HUES48 (cell line): ENCODE data around the gene ASPSCR1.

ENCODE experiments used
- H3K27ac ChIP-seq: one replicate; pipeline ENCODE4 v1.7.0; 2013; ENCODE audit warnings: low read depth, low read length, inconsistent platforms
- H3K27me3 ChIP-seq: 2 replicates; pipeline ENCODE4 v1.6.1; 2013; ENCODE audit warnings: mild to moderate bottlenecking, low read length; ENCODE audit not compliant: control insufficient read depth, insufficient read depth
- H3K36me3 ChIP-seq: 2 replicates; pipeline ENCODE4 v1.6.1; 2013; ENCODE audit warnings: low read length; ENCODE audit not compliant: control insufficient read depth, insufficient read depth
- H3K4me1 ChIP-seq: 2 replicates; pipeline ENCODE4 v1.6.1; 2013; ENCODE audit warnings: mild to moderate bottlenecking, low read length; ENCODE audit not compliant: control insufficient read depth, insufficient read depth
- H3K4me3 ChIP-seq: 2 replicates; pipeline ENCODE4 v1.5.1; 2013; ENCODE audit warnings: mild to moderate bottlenecking, low read depth, low read length
- H3K9ac ChIP-seq: 2 replicates; pipeline ENCODE4 v1.6.1; 2013; ENCODE audit warnings: mild to moderate bottlenecking, low read depth, low read length, moderate library complexity
- H3K9me3 ChIP-seq: 2 replicates; pipeline ENCODE4 v1.6.1; 2013; ENCODE audit warnings: low read length; ENCODE audit not compliant: control insufficient read depth, insufficient read depth

ASPSCR1 gene

GRCh38 chr17:82060614-82061013 is 83.2 kb downstream of the ASPSCR1 start:
- Histone ChIP-seq H3K27me3 (no peaks in the 10 kb centered on the region), H3K36me3 (peaks cover 84% of the 10 kb centered on the region), H3K4me1 (no peaks in the 10 kb centered on the region), H3K27ac (no peak overlapping the region), H3K9ac (no peak overlapping the region), H3K9me3 (no peaks in the 10 kb centered on the region), H3K4me3 (no peak overlapping the region)

DNA sequence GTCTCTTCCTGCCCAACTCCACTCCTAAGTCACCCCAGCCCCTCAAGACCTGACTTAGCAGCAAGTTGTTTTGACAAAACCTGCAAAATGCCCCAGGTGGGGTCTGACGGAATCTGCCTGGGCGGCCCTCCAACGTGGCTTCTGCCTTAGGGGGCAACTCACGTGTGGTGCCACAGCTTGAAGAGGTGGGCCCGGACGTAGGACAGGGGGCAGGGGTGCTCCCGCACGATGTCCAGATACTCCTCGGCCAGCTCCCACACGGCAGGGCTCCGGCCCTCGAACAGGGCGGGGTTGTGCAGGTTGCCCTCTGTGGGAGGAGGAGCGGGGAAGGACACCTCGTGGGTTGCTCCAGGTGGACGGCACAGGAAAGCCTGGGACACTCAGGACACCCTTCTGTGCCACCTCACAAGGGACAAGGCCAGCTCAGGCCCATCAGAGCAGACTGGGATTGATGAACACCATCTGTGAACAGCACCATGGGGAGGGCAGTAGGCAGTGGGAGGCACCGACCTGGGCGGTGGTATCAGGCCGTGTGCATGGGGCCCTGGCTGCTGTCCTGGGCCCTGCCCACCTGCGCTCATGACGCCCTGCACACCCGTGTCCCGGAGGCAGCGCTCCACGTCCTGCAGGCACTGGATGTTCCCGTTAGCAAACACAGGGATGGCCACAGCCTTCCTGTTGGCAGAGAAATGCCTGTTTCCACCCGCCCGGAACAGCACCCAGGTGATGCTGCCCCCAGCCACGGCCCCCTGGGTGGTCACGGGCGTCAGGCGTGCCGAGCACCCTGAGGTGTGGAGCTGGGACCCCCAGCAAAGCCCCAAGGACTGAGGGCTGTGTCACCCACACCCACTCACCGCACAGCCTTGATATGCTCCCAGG is 83.9 kb downstream of the ASPSCR1 start:
- Histone ChIP-seq H3K27ac (no peak overlapping the region), H3K9ac (no peak overlapping the region), H3K4me3 (no peak overlapping the region), H3K4me1 (no peaks in the 10 kb centered on the region), H3K36me3 (peaks cover 77% of the 10 kb centered on the region), H3K27me3 (no peaks in the 10 kb centered on the region), H3K9me3 (no peaks in the 10 kb centered on the region)

DNA sequence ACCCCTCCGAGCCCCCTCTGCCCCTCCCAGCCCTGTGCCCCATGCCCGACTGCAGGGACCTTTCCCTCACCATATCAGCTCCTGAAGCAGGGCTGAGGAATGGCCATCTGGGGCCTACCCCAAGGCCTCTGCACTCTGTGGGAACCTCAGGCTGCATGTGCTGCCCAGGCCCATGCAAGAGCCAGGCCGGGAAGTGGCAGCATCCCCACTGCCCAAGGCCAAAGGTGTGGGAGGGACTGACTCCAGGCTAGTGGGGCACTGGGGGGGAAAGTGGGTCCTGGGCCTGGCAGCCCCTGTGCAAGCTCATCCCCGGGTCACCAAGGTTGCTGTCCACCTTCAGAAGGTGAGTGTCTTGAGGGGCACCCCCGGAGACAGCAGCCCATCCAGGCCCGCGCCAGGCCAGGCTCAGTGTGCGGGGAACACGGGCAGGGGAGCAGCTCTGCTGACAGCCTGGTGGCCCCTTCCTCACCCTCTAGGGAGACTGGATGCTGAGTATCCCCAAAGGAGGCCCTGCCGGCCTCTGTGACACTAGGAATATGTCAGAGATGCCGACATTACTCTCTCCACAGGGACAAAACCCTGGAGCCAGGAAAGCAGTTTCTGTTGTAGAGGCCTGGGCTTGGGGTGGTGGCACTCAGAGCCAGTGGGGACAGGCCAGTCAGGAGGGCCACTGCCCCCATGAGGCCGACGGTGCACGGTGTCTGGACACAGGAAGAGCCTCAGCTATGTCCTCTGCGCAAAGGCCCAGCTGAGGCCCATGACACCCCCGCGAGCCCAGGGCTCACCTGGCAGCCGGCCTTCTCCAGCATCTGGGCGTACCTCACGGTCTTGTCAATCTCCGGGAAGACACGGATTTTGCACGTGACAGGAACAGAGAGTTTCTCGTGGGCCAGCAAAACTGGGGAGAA is 84.9 kb downstream of the ASPSCR1 start:
- Histone ChIP-seq H3K4me1 (no peaks in the 10 kb centered on the region), H3K27ac (no peak overlapping the region), H3K4me3 (no peak overlapping the region), H3K36me3 (peaks cover 67% of the 10 kb centered on the region), H3K27me3 (no peaks in the 10 kb centered on the region), H3K9me3 (no peaks in the 10 kb centered on the region), H3K9ac (no peak overlapping the region)

DNA sequence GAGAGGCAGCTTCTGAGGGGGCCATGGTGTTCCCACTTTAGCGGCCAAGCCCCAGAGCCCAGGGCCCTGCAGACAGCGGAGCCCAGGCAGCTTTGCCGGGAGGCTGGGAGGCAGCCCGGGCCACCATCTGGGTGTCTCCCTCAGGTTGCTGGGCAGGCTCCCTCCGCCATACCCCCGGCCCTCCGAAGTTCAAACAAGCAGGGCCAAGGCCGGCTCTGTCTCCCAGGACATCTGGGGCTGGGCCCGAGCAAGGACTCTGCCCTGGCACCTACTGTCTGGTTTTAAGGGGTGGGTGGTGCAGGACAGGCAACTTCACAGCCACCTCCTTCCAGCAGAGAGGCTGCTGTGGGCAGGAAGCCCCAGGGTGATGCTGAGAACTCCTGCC is 85.5 kb downstream of the ASPSCR1 start:
- Histone ChIP-seq H3K4me3 (no peak overlapping the region), H3K9me3 (no peaks in the 10 kb centered on the region), H3K27me3 (no peaks in the 10 kb centered on the region), H3K9ac (no peak overlapping the region), H3K4me1 (no peaks in the 10 kb centered on the region), H3K27ac (no peak overlapping the region), H3K36me3 (peaks cover 60% of the 10 kb centered on the region)

DNA sequence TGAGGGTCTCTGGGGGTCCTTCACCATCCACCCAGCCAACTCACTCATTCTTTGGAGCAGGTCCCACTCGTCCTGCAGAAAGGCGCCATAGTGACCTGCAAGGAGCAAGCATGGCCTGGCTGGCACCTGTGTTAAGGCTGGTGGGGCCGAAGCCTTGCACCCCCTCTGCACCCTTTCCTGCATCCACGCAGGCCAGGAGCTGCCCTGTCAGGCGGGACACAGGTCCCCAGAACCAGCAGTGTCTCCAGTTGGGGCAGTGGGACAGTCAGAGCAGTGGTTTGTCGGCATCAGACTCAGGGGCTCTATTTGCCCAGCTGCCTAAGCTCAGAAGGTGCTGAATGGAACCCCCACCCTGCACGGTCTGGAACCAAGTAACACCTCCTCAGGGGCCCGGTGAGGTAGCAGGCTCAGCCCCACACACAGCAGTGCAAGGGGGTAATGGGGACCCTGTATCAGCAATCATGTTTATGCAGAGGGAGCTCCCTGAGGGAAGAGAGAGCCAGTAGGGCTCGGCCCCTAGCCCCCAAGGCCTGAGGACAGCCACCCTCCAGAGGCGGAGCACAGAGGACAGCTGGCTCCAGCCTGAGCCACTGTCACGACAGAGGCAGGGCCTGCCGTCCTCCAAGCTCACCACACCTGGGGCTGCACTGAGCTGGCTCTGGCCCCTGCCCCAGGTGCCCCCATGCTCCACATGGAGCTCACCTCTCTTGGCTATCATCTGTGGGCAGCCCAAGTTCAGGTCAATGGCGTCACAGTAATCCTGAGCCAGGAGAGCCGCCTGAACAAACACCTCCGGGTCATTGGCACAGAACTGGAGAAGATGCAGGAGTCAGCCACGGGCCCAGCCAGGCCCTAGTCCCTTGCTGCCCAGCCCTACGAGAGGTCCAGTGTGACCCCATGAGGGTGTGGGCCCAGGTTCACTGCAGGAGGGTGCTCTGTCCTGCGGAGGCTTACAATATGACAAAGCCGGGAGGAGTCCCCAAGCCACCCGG is 86.3 kb downstream of the ASPSCR1 start:
- H3K9ac ChIP-seq = no peak overlapping the region
- peak overlapping the region; percentile 69; the same call in 1 of the 2 replicates for H3K4me3 ChIP-seq
- no peaks in the 10 kb centered on the region for H3K9me3 ChIP-seq
- H3K27me3 ChIP-seq = no peaks in the 10 kb centered on the region
- H3K36me3 ChIP-seq = peaks cover 53% of the 10 kb centered on the region
- H3K27ac ChIP-seq = no peak overlapping the region
- H3K4me1 ChIP-seq = no peaks in the 10 kb centered on the region

- peaks cover 48% of the 10 kb centered on the region for H3K36me3 ChIP-seq
- H3K4me1 ChIP-seq = no peaks in the 10 kb centered on the region
- peak overlapping the region; percentile 55 for H3K9ac ChIP-seq
- no peaks in the 10 kb centered on the region for H3K9me3 ChIP-seq
- no peaks in the 10 kb centered on the region for H3K27me3 ChIP-seq
- peak overlapping the region; percentile 69 for H3K4me3 ChIP-seq
- no peak overlapping the region for H3K27ac ChIP-seq
Measured at GRCh38 chr17:82064433-82065192, 87.2 kb downstream of the ASPSCR1 start.

- H3K27ac ChIP-seq = no peak overlapping the region
- H3K9ac ChIP-seq = peak overlapping the region; percentile 55
- H3K27me3 ChIP-seq = no peaks in the 10 kb centered on the region
- peaks cover 41% of the 10 kb centered on the region for H3K36me3 ChIP-seq
- H3K4me3 ChIP-seq = peak overlapping the region; percentile 69
- no peaks in the 10 kb centered on the region for H3K9me3 ChIP-seq
- H3K4me1 ChIP-seq = no peaks in the 10 kb centered on the region
Measured at GRCh38 chr17:82065193-82065637, 87.8 kb downstream of the ASPSCR1 start.

GRCh38 chr17:82065638-82066303 is 88.3 kb downstream of the ASPSCR1 start, which contains the start of gene DUS1L:
Gene DUS1L, minus strand, starts transcription at chr17:82065804. Its CDS starts 745 bp downstream, at chr17:82065059.
- Histone ChIP-seq H3K4me1 (no peaks in the 10 kb centered on the region), H3K36me3 (peaks cover 36% of the 10 kb centered on the region), H3K9ac (peak within 1 kb of the TSS; percentile 66), H3K9me3 (no peaks in the 10 kb centered on the region), H3K27ac (no peak within 1 kb of the TSS), H3K4me3 (peak within 1 kb of the TSS; percentile 69), H3K27me3 (no peaks in the 10 kb centered on the region)
